SK-N-SH (cell line): ENCODE results near the gene MAN2A2.

Experiments used
- EP300 ChIP-seq, 2 experiments: IDR thresholded peaks; 2 replicates each; pipeline versions ENCODE4 v1.4.0 to v1.6.1; 2012; ENCODE audit warnings: borderline replicate concordance in 1 of 2, low read depth in 1 of 2, low read length in 1 of 2
- FOSL2 ChIP-seq: IDR thresholded peaks from 2 replicates; pipeline ENCODE4 v1.4.0; 2012; ENCODE audit warnings: low read depth, mild to moderate bottlenecking, moderate library complexity, borderline replicate concordance
- FOXJ3 ChIP-seq: sonication (generic); formaldehyde crosslinking; IDR thresholded peaks from 2 replicates; pipeline ENCODE4 v1.5.1; 2020; ENCODE audit warnings: mild to moderate bottlenecking, missing genetic modification reagents
- TCF12 ChIP-seq: IDR thresholded peaks from 2 replicates; pipeline ENCODE4 v1.4.0; 2012
- TEAD4 ChIP-seq: IDR thresholded peaks from 2 replicates; pipeline ENCODE4 v1.4.0; 2012; ENCODE audit warnings: mild to moderate bottlenecking, borderline replicate concordance; ENCODE audit not compliant: insufficient read depth
- TF ChIP-seq, protein P1 (sequence below): IDR thresholded peaks from 2 replicates; pipeline ENCODE4 v1.4.0; 2012; ENCODE audit warnings: low read depth, borderline replicate concordance
- TF ChIP-seq, protein P2 (sequence below): IDR thresholded peaks from 2 replicates; pipeline ENCODE4 v1.6.1; 2012; ENCODE audit warnings: mild to moderate bottlenecking, low read depth, low read length, moderate library complexity
- TF ChIP-seq, protein P3 (sequence below): fragments of 200-600 bp; sonication (generic); IDR thresholded peaks from 2 replicates; pipeline ENCODE4 v1.6.1; 2017; ENCODE audit warnings: antibody characterized with exemption, mild to moderate bottlenecking, moderate library complexity

- TF ChIP-seq, protein P1, sequence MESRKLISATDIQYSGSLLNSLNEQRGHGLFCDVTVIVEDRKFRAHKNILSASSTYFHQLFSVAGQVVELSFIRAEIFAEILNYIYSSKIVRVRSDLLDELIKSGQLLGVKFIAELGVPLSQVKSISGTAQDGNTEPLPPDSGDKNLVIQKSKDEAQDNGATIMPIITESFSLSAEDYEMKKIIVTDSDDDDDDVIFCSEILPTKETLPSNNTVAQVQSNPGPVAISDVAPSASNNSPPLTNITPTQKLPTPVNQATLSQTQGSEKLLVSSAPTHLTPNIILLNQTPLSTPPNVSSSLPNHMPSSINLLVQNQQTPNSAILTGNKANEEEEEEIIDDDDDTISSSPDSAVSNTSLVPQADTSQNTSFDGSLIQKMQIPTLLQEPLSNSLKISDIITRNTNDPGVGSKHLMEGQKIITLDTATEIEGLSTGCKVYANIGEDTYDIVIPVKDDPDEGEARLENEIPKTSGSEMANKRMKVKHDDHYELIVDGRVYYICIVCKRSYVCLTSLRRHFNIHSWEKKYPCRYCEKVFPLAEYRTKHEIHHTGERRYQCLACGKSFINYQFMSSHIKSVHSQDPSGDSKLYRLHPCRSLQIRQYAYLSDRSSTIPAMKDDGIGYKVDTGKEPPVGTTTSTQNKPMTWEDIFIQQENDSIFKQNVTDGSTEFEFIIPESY = no peak
- TF ChIP-seq TCF12 = no peak
- no peak for TF ChIP-seq TEAD4
- TF ChIP-seq FOSL2 = no peak
- TF ChIP-seq EP300 (IDR thresholded peaks at IDR 0.05; ENCODE audit: borderline replicate concordance in 1 of 2, low read depth in 1 of 2, low read length in 1 of 2) = no peak
- TF ChIP-seq, protein P2, sequence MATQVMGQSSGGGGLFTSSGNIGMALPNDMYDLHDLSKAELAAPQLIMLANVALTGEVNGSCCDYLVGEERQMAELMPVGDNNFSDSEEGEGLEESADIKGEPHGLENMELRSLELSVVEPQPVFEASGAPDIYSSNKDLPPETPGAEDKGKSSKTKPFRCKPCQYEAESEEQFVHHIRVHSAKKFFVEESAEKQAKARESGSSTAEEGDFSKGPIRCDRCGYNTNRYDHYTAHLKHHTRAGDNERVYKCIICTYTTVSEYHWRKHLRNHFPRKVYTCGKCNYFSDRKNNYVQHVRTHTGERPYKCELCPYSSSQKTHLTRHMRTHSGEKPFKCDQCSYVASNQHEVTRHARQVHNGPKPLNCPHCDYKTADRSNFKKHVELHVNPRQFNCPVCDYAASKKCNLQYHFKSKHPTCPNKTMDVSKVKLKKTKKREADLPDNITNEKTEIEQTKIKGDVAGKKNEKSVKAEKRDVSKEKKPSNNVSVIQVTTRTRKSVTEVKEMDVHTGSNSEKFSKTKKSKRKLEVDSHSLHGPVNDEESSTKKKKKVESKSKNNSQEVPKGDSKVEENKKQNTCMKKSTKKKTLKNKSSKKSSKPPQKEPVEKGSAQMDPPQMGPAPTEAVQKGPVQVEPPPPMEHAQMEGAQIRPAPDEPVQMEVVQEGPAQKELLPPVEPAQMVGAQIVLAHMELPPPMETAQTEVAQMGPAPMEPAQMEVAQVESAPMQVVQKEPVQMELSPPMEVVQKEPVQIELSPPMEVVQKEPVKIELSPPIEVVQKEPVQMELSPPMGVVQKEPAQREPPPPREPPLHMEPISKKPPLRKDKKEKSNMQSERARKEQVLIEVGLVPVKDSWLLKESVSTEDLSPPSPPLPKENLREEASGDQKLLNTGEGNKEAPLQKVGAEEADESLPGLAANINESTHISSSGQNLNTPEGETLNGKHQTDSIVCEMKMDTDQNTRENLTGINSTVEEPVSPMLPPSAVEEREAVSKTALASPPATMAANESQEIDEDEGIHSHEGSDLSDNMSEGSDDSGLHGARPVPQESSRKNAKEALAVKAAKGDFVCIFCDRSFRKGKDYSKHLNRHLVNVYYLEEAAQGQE = no peak
- TF ChIP-seq, protein P3, sequence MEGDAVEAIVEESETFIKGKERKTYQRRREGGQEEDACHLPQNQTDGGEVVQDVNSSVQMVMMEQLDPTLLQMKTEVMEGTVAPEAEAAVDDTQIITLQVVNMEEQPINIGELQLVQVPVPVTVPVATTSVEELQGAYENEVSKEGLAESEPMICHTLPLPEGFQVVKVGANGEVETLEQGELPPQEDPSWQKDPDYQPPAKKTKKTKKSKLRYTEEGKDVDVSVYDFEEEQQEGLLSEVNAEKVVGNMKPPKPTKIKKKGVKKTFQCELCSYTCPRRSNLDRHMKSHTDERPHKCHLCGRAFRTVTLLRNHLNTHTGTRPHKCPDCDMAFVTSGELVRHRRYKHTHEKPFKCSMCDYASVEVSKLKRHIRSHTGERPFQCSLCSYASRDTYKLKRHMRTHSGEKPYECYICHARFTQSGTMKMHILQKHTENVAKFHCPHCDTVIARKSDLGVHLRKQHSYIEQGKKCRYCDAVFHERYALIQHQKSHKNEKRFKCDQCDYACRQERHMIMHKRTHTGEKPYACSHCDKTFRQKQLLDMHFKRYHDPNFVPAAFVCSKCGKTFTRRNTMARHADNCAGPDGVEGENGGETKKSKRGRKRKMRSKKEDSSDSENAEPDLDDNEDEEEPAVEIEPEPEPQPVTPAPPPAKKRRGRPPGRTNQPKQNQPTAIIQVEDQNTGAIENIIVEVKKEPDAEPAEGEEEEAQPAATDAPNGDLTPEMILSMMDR = no peak
- no peak for TF ChIP-seq FOXJ3 (CRISPR knock-in tag)
Measured at GRCh38 chr15:90877315-90877714, 25.8 kb upstream of the MAN2A2 start.
